ENCODE results near the gene ETS2. TPM values are rescaled to one million over a fixed set of nuclear protein-coding genes. Genes with fewer than 3 reads are reported as not detected.

ETS2 gene
- polyA plus RNA-seq, 2 donors: 33.6 to 53.3 TPM

DNA sequence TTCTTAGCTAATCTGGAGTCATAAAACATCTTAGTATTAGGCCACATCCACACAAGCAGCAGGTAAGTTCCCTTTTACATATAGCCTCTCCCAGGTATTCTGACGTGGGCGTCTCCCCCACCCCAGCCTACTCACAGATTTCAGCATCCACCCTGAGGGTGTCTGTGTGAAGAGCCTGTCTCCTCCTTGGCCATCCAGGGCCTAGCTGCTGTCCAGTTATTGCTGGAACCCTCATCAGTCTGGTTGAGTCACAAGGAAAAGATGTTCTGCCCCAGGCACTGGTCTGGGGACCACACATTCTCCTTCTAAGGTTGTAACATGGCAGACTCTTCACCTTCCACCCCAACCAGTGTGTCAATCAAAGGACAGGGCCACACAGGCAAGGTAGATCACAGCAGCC lies 57.6 kb downstream of the ETS2 start:
- Histone ChIP-seq H3K36me3 (ENCODE audit: control insufficient read depth in 2 of 2, insufficient read depth in 2 of 2, low read length in 1 of 2) (no peaks in the 10 kb centered on the region), H3K9me3 (ENCODE audit: control insufficient read depth in 2 of 2, insufficient read depth in 1 of 2, low read depth in 1 of 2, low read length in 1 of 2) (no peaks in the 10 kb centered on the region), H3K27me3 (ENCODE audit: control insufficient read depth in 1 of 2, insufficient read depth in 2 of 2, low read length in 2 of 2) (no peaks in the 10 kb centered on the region), H3K27ac (ENCODE audit: low read depth in 2 of 2, low read length in 1 of 2) (no peak overlapping the region), H3K4me3 (ENCODE audit: low read depth in 1 of 2, low read length in 2 of 2) (no peak overlapping the region), H3K4me1 (ENCODE audit: control insufficient read depth in 2 of 2, insufficient read depth in 2 of 2, low read length in 1 of 2) (no peaks in the 10 kb centered on the region)
- 88 to 97% methylated on average over 2 of the region's 2 CpGs for WGBS, 2 donors

- Histone ChIP-seq H3K9me3 (ENCODE audit: control insufficient read depth in 2 of 2, insufficient read depth in 1 of 2, low read depth in 1 of 2, low read length in 1 of 2) (no peaks in the 10 kb centered on the region), H3K36me3 (ENCODE audit: control insufficient read depth in 2 of 2, insufficient read depth in 2 of 2, low read length in 1 of 2) (no peaks in the 10 kb centered on the region), H3K4me1 (ENCODE audit: control insufficient read depth in 2 of 2, insufficient read depth in 2 of 2, low read length in 1 of 2) (no peaks in the 10 kb centered on the region), H3K4me3 (ENCODE audit: low read depth in 1 of 2, low read length in 2 of 2) (no peak overlapping the region), H3K27ac (ENCODE audit: low read depth in 2 of 2, low read length in 1 of 2) (no peak overlapping the region), H3K27me3 (ENCODE audit: control insufficient read depth in 1 of 2, insufficient read depth in 2 of 2, low read length in 2 of 2) (no peaks in the 10 kb centered on the region)
- WGBS, 2 donors: 89 to 90% methylated on average over 8 of the region's 8 CpGs
Observed at GRCh38 chr21:38863843-38864363, 58.2 kb downstream of the ETS2 start.

DNA sequence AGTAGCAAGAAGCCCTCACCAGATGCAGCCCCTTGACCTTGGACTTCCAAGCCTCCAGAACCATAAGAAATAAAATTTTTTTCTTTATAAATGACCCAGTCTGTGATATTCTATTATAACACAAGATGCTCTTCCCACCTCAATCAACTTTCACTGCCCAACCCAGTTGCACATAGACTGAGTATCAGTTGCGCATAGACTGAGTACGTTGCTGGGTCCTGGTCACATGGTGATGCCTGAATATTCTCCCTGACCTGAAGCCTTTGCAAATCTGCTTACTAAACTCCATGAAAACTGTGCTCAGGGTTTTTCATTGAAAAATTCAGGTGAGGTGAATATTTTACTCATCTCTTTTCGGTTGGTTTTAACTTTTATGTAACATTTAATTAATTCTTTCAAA lies 59.2 kb downstream of the ETS2 start:
- WGBS, 2 donors: 71 to 73% methylated on average over 3 of the region's 3 CpGs
- Histone ChIP-seq H3K4me1 (ENCODE audit: control insufficient read depth in 2 of 2, insufficient read depth in 2 of 2, low read length in 1 of 2) (peaks cover 0 to 3% of the 10 kb centered on the region in 2 donors), H3K27me3 (ENCODE audit: control insufficient read depth in 1 of 2, insufficient read depth in 2 of 2, low read length in 2 of 2) (no peaks in the 10 kb centered on the region), H3K36me3 (ENCODE audit: control insufficient read depth in 2 of 2, insufficient read depth in 2 of 2, low read length in 1 of 2) (no peaks in the 10 kb centered on the region), H3K9me3 (ENCODE audit: control insufficient read depth in 2 of 2, insufficient read depth in 1 of 2, low read depth in 1 of 2, low read length in 1 of 2) (no peaks in the 10 kb centered on the region), H3K27ac (ENCODE audit: low read depth in 2 of 2, low read length in 1 of 2) (no peak overlapping the region), H3K4me3 (ENCODE audit: low read depth in 1 of 2, low read length in 2 of 2) (no peak overlapping the region)

GRCh38 chr21:38869196-38869595 lies 63.5 kb downstream of the ETS2 start:
- no peaks in the 10 kb centered on the region for H3K27me3 ChIP-seq (ENCODE audit: control insufficient read depth in 1 of 2, insufficient read depth in 2 of 2, low read length in 2 of 2)
- 75 to 77% methylated on average over 3 of the region's 3 CpGs for WGBS, 2 donors
- H3K4me3 ChIP-seq (ENCODE audit: low read depth in 1 of 2, low read length in 2 of 2): no peak overlapping the region
- peaks cover 0 to 3% of the 10 kb centered on the region in 2 donors for H3K4me1 ChIP-seq (ENCODE audit: control insufficient read depth in 2 of 2, insufficient read depth in 2 of 2, low read length in 1 of 2)
- H3K27ac ChIP-seq (ENCODE audit: low read depth in 2 of 2, low read length in 1 of 2): no peak overlapping the region
- no peaks in the 10 kb centered on the region for H3K9me3 ChIP-seq (ENCODE audit: control insufficient read depth in 2 of 2, insufficient read depth in 1 of 2, low read depth in 1 of 2, low read length in 1 of 2)
- H3K36me3 ChIP-seq (ENCODE audit: control insufficient read depth in 2 of 2, insufficient read depth in 2 of 2, low read length in 1 of 2): no peaks in the 10 kb centered on the region

GRCh38 chr21:38869946-38870345 lies 64.2 kb downstream of the ETS2 start:
- peaks cover 0 to 3% of the 10 kb centered on the region in 2 donors for H3K4me1 ChIP-seq (ENCODE audit: control insufficient read depth in 2 of 2, insufficient read depth in 2 of 2, low read length in 1 of 2)
- WGBS, 2 donors: 74 to 93% methylated on average over 3 of the region's 3 CpGs
- H3K27ac ChIP-seq (ENCODE audit: low read depth in 2 of 2, low read length in 1 of 2): no peak overlapping the region
- H3K4me3 ChIP-seq (ENCODE audit: low read depth in 1 of 2, low read length in 2 of 2): no peak overlapping the region
- no peaks in the 10 kb centered on the region for H3K27me3 ChIP-seq (ENCODE audit: control insufficient read depth in 1 of 2, insufficient read depth in 2 of 2, low read length in 2 of 2)
- no peaks in the 10 kb centered on the region for H3K36me3 ChIP-seq (ENCODE audit: control insufficient read depth in 2 of 2, insufficient read depth in 2 of 2, low read length in 1 of 2)
- H3K9me3 ChIP-seq (ENCODE audit: control insufficient read depth in 2 of 2, insufficient read depth in 1 of 2, low read depth in 1 of 2, low read length in 1 of 2): no peaks in the 10 kb centered on the region
